Measurements from ENCODE around the gene NTN3. TPM values are rescaled to one million over a fixed set of nuclear protein-coding genes. Genes with fewer than 3 reads are reported as not detected.

NTN3 gene
- total RNA-seq, 1 donor from 2014 or later, result 4.8 TPM

- H3K4me3 Mint-ChIP-seq, result no peak overlapping the region
- H3K4me1 Mint-ChIP-seq, result peaks cover 7% of the 10 kb centered on the region
- DNase-seq (ENCODE audit: low read depth, low spot score), result no peak
- no peaks in the 10 kb centered on the region for H3K9me3 Mint-ChIP-seq
- H3K27ac Mint-ChIP-seq (ENCODE audit: unreplicated experiment), result no peak overlapping the region
- no peak for TF ChIP-seq CTCF (conservative IDR thresholded peaks at IDR 0.05)
- no peaks in the 10 kb centered on the region for H3K27me3 Mint-ChIP-seq (ENCODE audit: low read depth)
- H3K36me3 Mint-ChIP-seq (ENCODE audit: low read depth), result no peaks in the 10 kb centered on the region
These were observed 28.4 kb downstream of the NTN3 start for GRCh38 chr16:2499454-2499853.

GRCh38 chr16:2499890-2500429 lies 28.9 kb downstream of the NTN3 start:
- TF ChIP-seq CTCF (conservative IDR thresholded peaks at IDR 0.05), result no peak
- Mint-ChIP-seq H3K36me3 (ENCODE audit: low read depth) (no peaks in the 10 kb centered on the region), H3K9me3 (no peaks in the 10 kb centered on the region), H3K4me1 (peaks cover 7% of the 10 kb centered on the region), H3K27me3 (ENCODE audit: low read depth) (no peaks in the 10 kb centered on the region), H3K27ac (ENCODE audit: unreplicated experiment) (no peak overlapping the region), H3K4me3 (no peak overlapping the region)
- no peak for DNase-seq (ENCODE audit: low read depth, low spot score)

- Mint-ChIP-seq H3K27me3 (ENCODE audit: low read depth) (no peaks in the 10 kb centered on the region), H3K4me1 (peaks cover 7% of the 10 kb centered on the region), H3K4me3 (no peak overlapping the region), H3K36me3 (ENCODE audit: low read depth) (no peaks in the 10 kb centered on the region), H3K9me3 (no peaks in the 10 kb centered on the region), H3K27ac (ENCODE audit: unreplicated experiment) (no peak overlapping the region)
- TF ChIP-seq CTCF (conservative IDR thresholded peaks at IDR 0.05), result no peak
- DNase-seq (ENCODE audit: low read depth, low spot score), result no peak
These were observed 29.4 kb downstream of the NTN3 start for GRCh38 chr16:2500430-2500917.

- DNase-seq (ENCODE audit: low read depth, low spot score), result peak; percentile 95
- peaks cover 7% of the 10 kb centered on the region for H3K4me1 Mint-ChIP-seq
- H3K36me3 Mint-ChIP-seq (ENCODE audit: low read depth), result no peaks in the 10 kb centered on the region
- no peaks in the 10 kb centered on the region for H3K27me3 Mint-ChIP-seq (ENCODE audit: low read depth)
- H3K27ac Mint-ChIP-seq (ENCODE audit: unreplicated experiment), result no peak overlapping the region
- peak overlapping the region; percentile 66 for H3K4me3 Mint-ChIP-seq
- no peaks in the 10 kb centered on the region for H3K9me3 Mint-ChIP-seq
- peak; percentile 100 for TF ChIP-seq CTCF (conservative IDR thresholded peaks at IDR 0.05)
These were observed 30.0 kb downstream of the NTN3 start for GRCh38 chr16:2500918-2501750.

- H3K4me1 Mint-ChIP-seq, result peaks cover 7% of the 10 kb centered on the region
- H3K4me3 Mint-ChIP-seq, result no peak overlapping the region
- H3K27me3 Mint-ChIP-seq (ENCODE audit: low read depth), result no peaks in the 10 kb centered on the region
- H3K27ac Mint-ChIP-seq (ENCODE audit: unreplicated experiment), result no peak overlapping the region
- TF ChIP-seq CTCF (conservative IDR thresholded peaks at IDR 0.05), result no peak
- no peak for DNase-seq (ENCODE audit: low read depth, low spot score)
- no peaks in the 10 kb centered on the region for H3K9me3 Mint-ChIP-seq
- H3K36me3 Mint-ChIP-seq (ENCODE audit: low read depth), result no peaks in the 10 kb centered on the region
These were observed 31.1 kb downstream of the NTN3 start for GRCh38 chr16:2501946-2502895.

All from neural crest cell (in vitro differentiated cells).